HCT116 (cell line): ENCODE data around the gene CDK14. TPM values are rescaled to one million over a fixed set of nuclear protein-coding genes. Genes with fewer than 3 reads are reported as not detected.

Experiments
- ATAC-seq: fragments of 200-7000 bp; cut with Tn5 transposase; 2 replicates; pipeline ENCODE4 v1.9.1; 2020; ENCODE audit warnings: mild to moderate bottlenecking, moderate library complexity
- BruUV-seq: library from RNA; stranded (reverse); fragments of 400-500 nt; replicated peaks from 2 replicates; lab custom pipeline; 2021; lab: Mats Ljungman, UMichigan
- CTCF ChIA-PET: fragments of 300-600 bp; sonication (Branson Sonifier 250); formaldehyde crosslinking; loops from one replicate; lab custom pipeline; 2021; ENCODE audit warnings: antibody characterized with exemption; lab: Charles Lee
- POLR2A ChIA-PET: fragments of 300-600, 350-600 bp; sonication (Branson Sonifier 250); formaldehyde crosslinking; loops from one replicate; lab custom pipeline; 2021; ENCODE audit warnings: antibody characterized with exemption; lab: Charles Lee
- RAD21 ChIA-PET, 2 experiments: fragments of 300-600 bp; sonication (Branson Sonifier 250); formaldehyde crosslinking; loops; one replicate each; lab custom pipeline; 2023; ENCODE audit warnings: low total read pairs in 2 of 2; ENCODE audit not compliant: uncharacterized antibody in 2 of 2, unreplicated experiment in 2 of 2, low non-redundant PET in 1 of 2; lab: Charles Lee
- DNase-seq: peaks from one replicate; pipeline ENCODE4 v3.0.0-alpha.2; 2010; ENCODE audit warnings: low read depth, low spot score
- H2AFZ ChIP-seq: fragments of 200-600 bp; shearing (Covaris generic), sonication (generic); 2 replicates; pipeline ENCODE4 v1.6.1; 2017; ENCODE audit warnings: low read depth, mixed run types, mixed read lengths, antibody characterized with exemption, low read length; ENCODE audit not compliant: poor library complexity, severe bottlenecking
- H3K27ac ChIP-seq: 2 replicates; pipeline ENCODE4 v1.5.1; 2012; ENCODE audit warnings: low read depth, low read length
- H3K27me3 ChIP-seq: fragments of 200-600 bp; sonication (generic); 2 replicates; pipeline ENCODE4 v1.6.1; 2016; ENCODE audit warnings: mixed run types, low read length, mixed read lengths; ENCODE audit not compliant: insufficient read depth
- H3K36me3 ChIP-seq, 2 experiments: fragments of 200-500 bp in 1 of 2; fragments of 200-600 bp in 1 of 2; sonication (Bioruptor generic) in 1 of 2; sonication (generic) in 1 of 2; 2 replicates each; pipeline versions ENCODE4 v1.5.1 to v1.6.1; 2014 to 2016; ENCODE audit warnings: low read length in 2 of 2, inconsistent platforms in 1 of 2, mixed read lengths in 1 of 2, mixed run types in 1 of 2; ENCODE audit not compliant: insufficient read depth in 2 of 2, control insufficient read depth in 1 of 2
- H3K4me1 ChIP-seq, 2 experiments: fragments of 200-600 bp in 1 of 2; sonication (generic) in 1 of 2; 2 replicates each; pipeline versions ENCODE4 v1.5.1 to v1.6.1; 2012 to 2017; ENCODE audit warnings: low read length in 2 of 2, inconsistent platforms in 1 of 2, mild to moderate bottlenecking in 1 of 2, mixed read lengths in 1 of 2, mixed run types in 1 of 2, moderate library complexity in 1 of 2; ENCODE audit not compliant: insufficient read depth in 2 of 2, control insufficient read depth in 1 of 2
- H3K4me2 ChIP-seq: fragments of 200-600 bp; sonication (generic); 2 replicates; pipeline ENCODE4 v1.6.1; 2017; ENCODE audit warnings: mixed run types, low read length, mixed read lengths
- H3K4me3 ChIP-seq, 2 experiments: fragments of 200-600 bp in 1 of 2; sonication (generic) in 1 of 2; replicated peaks in 1 of 2; 2 replicates each; pipeline ENCODE4 v1.5.1; 2011 to 2016; ENCODE audit warnings: low read length in 2 of 2, control low read depth in 1 of 2, low read depth in 1 of 2, mild to moderate bottlenecking in 1 of 2, mixed read lengths in 1 of 2, mixed run types in 1 of 2
- H3K79me2 ChIP-seq: fragments of 200-600 bp; sonication (generic); 2 replicates; pipeline ENCODE4 v1.6.1; 2017; ENCODE audit warnings: mild to moderate bottlenecking, mixed run types, low read length, moderate library complexity, mixed read lengths; ENCODE audit not compliant: insufficient read depth
- H3K9ac ChIP-seq: fragments of 200-600 bp; sonication (generic); 2 replicates; pipeline ENCODE4 v1.6.1; 2016; ENCODE audit warnings: low read length, mixed read lengths
- H3K9me2 ChIP-seq: fragments of 200-600 bp; sonication (generic), shearing (Covaris generic); 2 replicates; pipeline ENCODE4 v1.6.1; 2017; ENCODE audit warnings: mixed run types, mild to moderate bottlenecking, moderate library complexity; ENCODE audit not compliant: insufficient read depth
- H3K9me3 ChIP-seq, 2 experiments: fragments of 200-500 bp in 1 of 2; fragments of 200-600 bp in 1 of 2; sonication (Bioruptor generic) in 1 of 2; sonication (generic) in 1 of 2; 2 replicates each; pipeline ENCODE4 v1.6.1; 2014 to 2017; ENCODE audit warnings: low read length in 2 of 2, mixed read lengths in 2 of 2, inconsistent platforms in 1 of 2, low read depth in 1 of 2, mild to moderate bottlenecking in 1 of 2, mixed run types in 1 of 2, moderate library complexity in 1 of 2; ENCODE audit not compliant: control insufficient read depth in 1 of 2, insufficient read depth in 1 of 2
- H4K20me1 ChIP-seq: fragments of 200-600 bp; sonication (generic), shearing (Covaris generic); 2 replicates; pipeline ENCODE4 v1.6.1; 2017; ENCODE audit warnings: mixed run types, mild to moderate bottlenecking, moderate library complexity; ENCODE audit not compliant: insufficient read depth
- ATF3 ChIP-seq: IDR thresholded peaks from 2 replicates; pipeline ENCODE4 v1.6.1; 2012
- CBX3 ChIP-seq: IDR thresholded peaks from 2 replicates; pipeline ENCODE4 v1.6.1; 2012; ENCODE audit warnings: low read depth
- CTCF ChIP-seq, 3 experiments: fragments of 200-600 bp in 1 of 3; sonication (generic) in 1 of 3; IDR thresholded peaks in 2 of 3; conservative IDR thresholded peaks in 1 of 3; 2 replicates each; pipeline ENCODE4 v1.5.1; 2012 to 2017; ENCODE audit warnings: low read depth in 2 of 3, low read length in 2 of 3, antibody characterized with exemption in 1 of 3, borderline replicate concordance in 1 of 3, control low read depth in 1 of 3, mild to moderate bottlenecking in 1 of 3, mixed read lengths in 1 of 3, mixed run types in 1 of 3, moderate library complexity in 1 of 3; ENCODE audit not compliant: insufficient read depth in 1 of 3
- EGR1 ChIP-seq: IDR thresholded peaks from 2 replicates; pipeline ENCODE4 v1.6.1; 2012; ENCODE audit warnings: low read depth
- ELF1 ChIP-seq: IDR thresholded peaks from 2 replicates; pipeline ENCODE4 v1.6.1; 2012; ENCODE audit warnings: low read depth, borderline replicate concordance
- EZH2 ChIP-seq: fragments of 200-600 bp; sonication (generic); IDR thresholded peaks from 2 replicates; pipeline ENCODE4 v1.6.1; 2017; ENCODE audit warnings: antibody characterized with exemption, mixed run types
- EZH2phosphoT487 ChIP-seq: fragments of 200-600 bp; IDR thresholded peaks from 2 replicates; pipeline ENCODE4 v1.6.1; 2018; ENCODE audit warnings: antibody characterized with exemption, borderline replicate concordance
- FOSL1 ChIP-seq: IDR thresholded peaks from 2 replicates; pipeline ENCODE4 v1.6.1; 2012; ENCODE audit warnings: low read depth
- JUND ChIP-seq: IDR thresholded peaks from 2 replicates; pipeline ENCODE4 v1.6.1; 2012
- MAX ChIP-seq: IDR thresholded peaks from 2 replicates; pipeline ENCODE4 v1.6.1; 2012
- POLR2A ChIP-seq: IDR thresholded peaks from 2 replicates; pipeline ENCODE4 v1.7.0; 2011; ENCODE audit warnings: borderline replicate concordance; ENCODE audit not compliant: insufficient read depth, insufficient read length; ENCODE audit errors: extremely low read depth
- POLR2AphosphoS5 ChIP-seq: IDR thresholded peaks from 2 replicates; pipeline ENCODE4 v1.6.1; 2011; ENCODE audit warnings: mild to moderate bottlenecking, low read depth, low read length, moderate library complexity
- RAD21 ChIP-seq: IDR thresholded peaks from 2 replicates; pipeline ENCODE4 v1.6.1; 2012; ENCODE audit warnings: low read depth, mild to moderate bottlenecking
- SIN3A ChIP-seq: IDR thresholded peaks from 2 replicates; pipeline ENCODE4 v1.6.1; 2012; ENCODE audit warnings: low read depth
- SRF ChIP-seq: IDR thresholded peaks from 2 replicates; pipeline ENCODE4 v1.6.1; 2012; ENCODE audit warnings: low read depth
- YY1 ChIP-seq: IDR thresholded peaks from 2 replicates; pipeline ENCODE4 v1.6.1; 2011; ENCODE audit warnings: low read length, low read depth, moderate library complexity, mild to moderate bottlenecking; ENCODE audit not compliant: insufficient replicate concordance; ENCODE audit errors: extremely low read depth
- intact Hi-C: fragments of 100-400 bp; cut with micrococcal nuclease; formaldehyde crosslinking; loops from 2 replicates; pipeline ENCODE4 v1.10.0; 2022
- total RNA-seq: library from RNA; stranded (reverse); gene quantifications from one replicate; pipeline ENCODE4 v1.2.1, GENCODE V29; 2021; ENCODE audit not compliant: unreplicated experiment

CDK14 gene
- total RNA-seq, 1 experiment from 2014 or later: 10.2 TPM

GRCh38 chr7:91165006-91165845, 569.1 kb downstream of the CDK14 start:
- BruUV-seq: no TSS peak
- no peak for ATAC-seq
- POLR2A ChIA-PET: no interaction called here
- H3K36me3 ChIP-seq: no peaks in the 10 kb centered on the region
- no peaks in the 10 kb centered on the region for H3K9me2 ChIP-seq
- no peaks in the 10 kb centered on the region for H3K27me3 ChIP-seq
- no peak for DNase-seq
- no peaks in the 10 kb centered on the region for H3K79me2 ChIP-seq
- no peak overlapping the region for H3K9ac ChIP-seq
- H3K9me3 ChIP-seq: no peaks in the 10 kb centered on the region
- no peaks in the 10 kb centered on the region for H4K20me1 ChIP-seq
- H3K4me1 ChIP-seq: no peaks in the 10 kb centered on the region
- intact Hi-C loops: no loop called here
- H3K27ac ChIP-seq: no peak overlapping the region
- no peak overlapping the region for H3K4me2 ChIP-seq
- RAD21 ChIA-PET: no interaction called here
- CTCF ChIA-PET: no interaction called here
- TF ChIP-seq EGR1 (no peak), EZH2 (no peak), SIN3A (no peak), POLR2AphosphoS5 (no peak), CBX3 (no peak), ELF1 (no peak), FOSL1 (no peak), YY1 (no peak), MAX (no peak), SRF (no peak), POLR2A (no peak)
- H3K4me3 ChIP-seq: no peak overlapping the region
- no peak overlapping the region for H2AFZ ChIP-seq

GRCh38 chr7:91165846-91166230, 569.7 kb downstream of the CDK14 start:
- Histone ChIP-seq H2AFZ (no peak overlapping the region), H3K9ac (no peak overlapping the region), H3K4me1 (no peaks in the 10 kb centered on the region), H3K9me2 (no peaks in the 10 kb centered on the region), H3K79me2 (no peaks in the 10 kb centered on the region), H3K36me3 (no peaks in the 10 kb centered on the region), H3K4me2 (no peak overlapping the region), H3K27me3 (no peaks in the 10 kb centered on the region), H3K27ac (no peak overlapping the region), H3K9me3 (no peaks in the 10 kb centered on the region), H4K20me1 (no peaks in the 10 kb centered on the region), H3K4me3 (no peak overlapping the region)
- DNase-seq: no peak
- intact Hi-C loops: no loop called here
- ChIA-PET CTCF (no interaction called here), POLR2A (no interaction called here), RAD21 (no interaction called here)
- no TSS peak for BruUV-seq
- ATAC-seq: no peak
- TF ChIP-seq EZH2phosphoT487: no peak
- TF ChIP-seq RAD21: no peak
- TF ChIP-seq CBX3: no peak
- TF ChIP-seq POLR2A: no peak
- TF ChIP-seq POLR2AphosphoS5: no peak
- no peak for TF ChIP-seq JUND
- no peak for TF ChIP-seq ATF3
- no peak for TF ChIP-seq CTCF (IDR thresholded peaks at IDR 0.05 in 2 of 3, conservative IDR thresholded peaks at IDR 0.05 in 1 of 3; ENCODE audit: borderline replicate concordance in 1 of 3, insufficient read depth in 1 of 3, low read depth in 2 of 3, low read length in 2 of 3)
- no peak for TF ChIP-seq EGR1
- no peak for TF ChIP-seq ELF1
- TF ChIP-seq EZH2: no peak
